C4-2B (cell line): Measurements from ENCODE around the gene PLEKHA5.

Source experiments
- ZFX ChIP-seq: fragments of 450-650 bp; IDR thresholded peaks from 2 replicates; pipeline ENCODE4 v1.6.1; 2017
- TF ChIP-seq, protein P1 (sequence below): fragments of 450-650 bp; conservative IDR thresholded peaks from 2 replicates; pipeline ENCODE4 v1.5.1; 2017; ENCODE audit warnings: mild to moderate bottlenecking

- TF ChIP-seq, protein P1, sequence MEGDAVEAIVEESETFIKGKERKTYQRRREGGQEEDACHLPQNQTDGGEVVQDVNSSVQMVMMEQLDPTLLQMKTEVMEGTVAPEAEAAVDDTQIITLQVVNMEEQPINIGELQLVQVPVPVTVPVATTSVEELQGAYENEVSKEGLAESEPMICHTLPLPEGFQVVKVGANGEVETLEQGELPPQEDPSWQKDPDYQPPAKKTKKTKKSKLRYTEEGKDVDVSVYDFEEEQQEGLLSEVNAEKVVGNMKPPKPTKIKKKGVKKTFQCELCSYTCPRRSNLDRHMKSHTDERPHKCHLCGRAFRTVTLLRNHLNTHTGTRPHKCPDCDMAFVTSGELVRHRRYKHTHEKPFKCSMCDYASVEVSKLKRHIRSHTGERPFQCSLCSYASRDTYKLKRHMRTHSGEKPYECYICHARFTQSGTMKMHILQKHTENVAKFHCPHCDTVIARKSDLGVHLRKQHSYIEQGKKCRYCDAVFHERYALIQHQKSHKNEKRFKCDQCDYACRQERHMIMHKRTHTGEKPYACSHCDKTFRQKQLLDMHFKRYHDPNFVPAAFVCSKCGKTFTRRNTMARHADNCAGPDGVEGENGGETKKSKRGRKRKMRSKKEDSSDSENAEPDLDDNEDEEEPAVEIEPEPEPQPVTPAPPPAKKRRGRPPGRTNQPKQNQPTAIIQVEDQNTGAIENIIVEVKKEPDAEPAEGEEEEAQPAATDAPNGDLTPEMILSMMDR = 0 out of 2 replicates have a peak, but pooled peaks have one; percentile 7
- no peak for TF ChIP-seq ZFX
These were observed 891 bp downstream of the PLEKHA5 start for GRCh38 chr12:19130224-19131024.
